ENCODE measurements around the gene CLCN3. TPM values are rescaled to one million over a fixed set of nuclear protein-coding genes. Genes with fewer than 3 reads are reported as not detected.
A peak's percentile ranks its signal among the peaks of the same experiment; 100 is the strongest.

Gene CLCN3
- total RNA-seq, 2 donors from 2014 or later = 137 to 148 TPM

DNA sequence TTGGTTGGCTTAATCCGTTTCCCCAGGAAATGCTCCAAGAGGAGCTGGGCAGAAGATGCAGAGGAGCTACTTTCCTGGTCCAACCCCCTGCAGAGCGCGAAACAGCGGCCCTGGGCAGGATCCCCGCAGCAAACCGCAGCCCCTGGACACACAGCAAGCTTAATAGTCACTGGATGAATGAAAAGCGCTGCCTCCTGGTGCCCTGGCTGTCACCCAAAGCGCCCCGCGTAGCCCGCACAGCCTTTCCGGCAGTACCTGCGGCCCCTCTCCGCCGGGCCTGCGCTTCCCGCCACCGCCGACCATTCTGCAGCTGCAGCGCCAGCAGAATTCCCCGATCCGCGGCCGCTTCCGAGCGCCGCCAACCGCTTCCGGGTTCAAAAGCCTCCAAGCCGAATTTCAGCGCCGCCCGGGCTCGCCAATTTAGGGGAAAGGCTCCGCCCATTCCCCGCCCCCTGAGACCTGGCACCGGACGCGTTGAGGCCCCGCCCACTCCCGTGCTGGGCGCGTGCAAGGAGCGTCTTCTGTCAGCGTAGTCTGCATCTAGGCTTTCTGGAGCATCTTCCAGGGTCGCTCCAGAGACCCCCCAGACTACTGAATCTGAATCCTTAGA lies 137.3 kb downstream of the CLCN3 start, which contains the start of gene HPF1:
HPF1 (minus strand) TSS at position 370 of the 610 bp plus-strand sequence; CDS start at position 303, 67 bp downstream.
- peak; percentile 98 for DNase-seq
- Histone ChIP-seq H3K27ac (peak within 1 kb of the TSS; percentile 66), H3K27me3 (no peaks in the 10 kb centered on the region), H3K4me1 (peaks cover 8% of the 10 kb centered on the region), H3K36me3 (no peaks in the 10 kb centered on the region), H3K9me3 (no peaks in the 10 kb centered on the region), H3K4me3 (peak within 1 kb of the TSS; percentile 66), H3K9ac (ENCODE audit: low read depth in 2 of 2, low read length in 2 of 2) (peak within 1 kb of the TSS; percentile 82 to 84)
- no peak for TF ChIP-seq CTCF (IDR thresholded peaks at IDR 0.05)
- intact Hi-C loops (cut with DNase I) = loop anchor here (10.0 kb wide), 1 partner anchor 143 kb away; the partner anchor contains the start of gene NEK1

GRCh38 chr4:169758401-169758962 lies 138.1 kb downstream of the CLCN3 start:
- no peaks in the 10 kb centered on the region for H3K36me3 ChIP-seq
- no peaks in the 10 kb centered on the region for H3K9me3 ChIP-seq
- H3K4me3 ChIP-seq = no peak overlapping the region
- DNase-seq = no peak
- H3K9ac ChIP-seq (ENCODE audit: low read depth in 2 of 2, low read length in 2 of 2) = no peak overlapping the region
- intact Hi-C loops (cut with DNase I) = loop anchor here (10.0 kb wide), 1 partner anchor 144 kb away; the partner anchor contains the start of gene NEK1
- TF ChIP-seq CTCF (IDR thresholded peaks at IDR 0.05) = no peak
- no peak overlapping the region for H3K27ac ChIP-seq
- H3K4me1 ChIP-seq = peaks cover 8% of the 10 kb centered on the region
- H3K27me3 ChIP-seq = no peaks in the 10 kb centered on the region

DNA sequence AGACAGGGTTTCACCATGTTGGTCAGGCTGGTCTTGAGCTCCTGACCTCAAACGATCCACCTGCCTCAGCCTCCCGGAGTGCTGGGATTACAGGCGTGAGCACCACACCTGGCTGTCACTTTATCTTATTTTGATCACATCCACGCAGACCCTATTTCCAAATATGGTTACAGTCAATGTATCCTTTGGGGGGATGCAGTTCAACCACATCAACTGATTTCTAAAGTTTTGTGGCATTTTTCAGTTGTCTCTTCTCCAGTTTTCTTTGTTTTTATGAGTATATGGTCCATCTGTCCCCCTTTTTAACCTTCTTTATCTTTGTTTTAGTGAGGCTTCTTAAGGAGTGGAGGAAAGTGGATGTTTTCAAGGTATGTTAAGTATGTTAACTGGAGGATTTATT lies 141.5 kb downstream of the CLCN3 start:
- H3K9ac ChIP-seq (ENCODE audit: low read depth in 2 of 2, low read length in 2 of 2) = no peak overlapping the region
- H3K9me3 ChIP-seq = no peaks in the 10 kb centered on the region
- H3K4me3 ChIP-seq = no peak overlapping the region
- no peak overlapping the region for H3K27ac ChIP-seq
- TF ChIP-seq CTCF (IDR thresholded peaks at IDR 0.05) = no peak
- H3K27me3 ChIP-seq = no peaks in the 10 kb centered on the region
- no peaks in the 10 kb centered on the region for H3K36me3 ChIP-seq
- peaks cover under 1% of the 10 kb centered on the region for H3K4me1 ChIP-seq
- intact Hi-C loops (cut with DNase I) = no loop called here
- DNase-seq = no peak

GRCh38 chr4:169765835-169766234 lies 145.5 kb downstream of the CLCN3 start:
- Histone ChIP-seq H3K4me3 (no peak overlapping the region), H3K27ac (no peak overlapping the region), H3K9ac (ENCODE audit: low read depth in 2 of 2, low read length in 2 of 2) (no peak overlapping the region), H3K36me3 (no peaks in the 10 kb centered on the region), H3K4me1 (no peaks in the 10 kb centered on the region), H3K9me3 (no peaks in the 10 kb centered on the region), H3K27me3 (no peaks in the 10 kb centered on the region)
- intact Hi-C loops (cut with DNase I) = no loop called here
- no peak for TF ChIP-seq CTCF (IDR thresholded peaks at IDR 0.05)
- DNase-seq = no peak

GRCh38 chr4:169766741-169767140 lies 146.4 kb downstream of the CLCN3 start:
- no peak overlapping the region for H3K4me3 ChIP-seq
- intact Hi-C loops (cut with DNase I) = no loop called here
- no peak for TF ChIP-seq CTCF (IDR thresholded peaks at IDR 0.05)
- H3K9ac ChIP-seq (ENCODE audit: low read depth in 2 of 2, low read length in 2 of 2) = no peak overlapping the region
- no peaks in the 10 kb centered on the region for H3K9me3 ChIP-seq
- H3K27ac ChIP-seq = no peak overlapping the region
- no peaks in the 10 kb centered on the region for H3K4me1 ChIP-seq
- no peaks in the 10 kb centered on the region for H3K36me3 ChIP-seq
- DNase-seq = no peak
- H3K27me3 ChIP-seq = no peaks in the 10 kb centered on the region
